ENCODE measurements around the gene ZNF106. TPM values are rescaled to one million over a fixed set of nuclear protein-coding genes. Genes with fewer than 3 reads are reported as not detected.

Gene ZNF106
- total RNA-seq, 1 experiment from 2014 or later: 102 TPM

DNA sequence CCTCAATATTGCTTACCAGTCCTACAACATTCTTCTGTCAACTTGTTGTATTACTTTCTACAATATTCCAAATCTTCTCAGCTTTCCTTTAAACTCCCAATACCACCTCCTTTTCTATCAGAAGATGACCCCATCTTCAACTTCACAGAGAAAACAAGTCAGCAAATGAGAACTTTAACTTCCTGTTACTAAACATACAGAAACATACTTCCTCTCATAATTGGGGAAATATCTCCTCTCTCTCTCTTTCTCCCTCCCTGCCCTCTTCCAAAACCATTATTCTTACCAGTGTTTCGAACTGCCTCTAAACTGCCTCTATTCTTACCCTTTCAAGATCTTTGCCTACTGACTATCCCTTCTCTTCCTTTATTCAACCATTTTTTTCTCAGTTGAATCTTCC is 2.7 kb upstream of the ZNF106 start:
- Histone ChIP-seq H3K27me3 (replicated peaks; ENCODE audit: insufficient read depth, low read depth, low read length, poor library complexity) (no peaks in the 10 kb centered on the region), H3K9me3 (ENCODE audit: low read depth, low read length, poor library complexity, severe bottlenecking) (no peaks in the 10 kb centered on the region), H3K4me3 (ENCODE audit: low read depth, low read length, poor library complexity, severe bottlenecking) (no peak overlapping the region), H3K36me3 (ENCODE audit: insufficient read depth, low read length, poor library complexity, severe bottlenecking) (peaks cover 4% of the 10 kb centered on the region), H3K27ac (ENCODE audit: low read depth, low read length, poor library complexity, severe bottlenecking) (peak overlapping the region; percentile 89), H3K4me1 (ENCODE audit: insufficient read depth, low read length, poor library complexity, severe bottlenecking) (peaks cover 11% of the 10 kb centered on the region)
- no TSS peak for BruUV-seq (replicated peaks)
- ChIA-PET CTCF (no interaction called here), POLR2A (ENCODE audit: low non-redundant PET) (no interaction called here)
- intact Hi-C loops (cut with micrococcal nuclease; ENCODE audit: unreplicated experiment): loop anchor here (10.0 kb wide), 1 partner anchor 161 kb away; no protein-coding TSS in a partner anchor
- no peak for DNase-seq (ENCODE audit: low spot score)
- no peak for TF ChIP-seq EZH2 (IDR thresholded peaks at IDR 0.05; ENCODE audit: borderline replicate concordance, low read depth, low read length, poor library complexity, severe bottlenecking)
- TF ChIP-seq, protein P1, sequence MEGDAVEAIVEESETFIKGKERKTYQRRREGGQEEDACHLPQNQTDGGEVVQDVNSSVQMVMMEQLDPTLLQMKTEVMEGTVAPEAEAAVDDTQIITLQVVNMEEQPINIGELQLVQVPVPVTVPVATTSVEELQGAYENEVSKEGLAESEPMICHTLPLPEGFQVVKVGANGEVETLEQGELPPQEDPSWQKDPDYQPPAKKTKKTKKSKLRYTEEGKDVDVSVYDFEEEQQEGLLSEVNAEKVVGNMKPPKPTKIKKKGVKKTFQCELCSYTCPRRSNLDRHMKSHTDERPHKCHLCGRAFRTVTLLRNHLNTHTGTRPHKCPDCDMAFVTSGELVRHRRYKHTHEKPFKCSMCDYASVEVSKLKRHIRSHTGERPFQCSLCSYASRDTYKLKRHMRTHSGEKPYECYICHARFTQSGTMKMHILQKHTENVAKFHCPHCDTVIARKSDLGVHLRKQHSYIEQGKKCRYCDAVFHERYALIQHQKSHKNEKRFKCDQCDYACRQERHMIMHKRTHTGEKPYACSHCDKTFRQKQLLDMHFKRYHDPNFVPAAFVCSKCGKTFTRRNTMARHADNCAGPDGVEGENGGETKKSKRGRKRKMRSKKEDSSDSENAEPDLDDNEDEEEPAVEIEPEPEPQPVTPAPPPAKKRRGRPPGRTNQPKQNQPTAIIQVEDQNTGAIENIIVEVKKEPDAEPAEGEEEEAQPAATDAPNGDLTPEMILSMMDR (conservative IDR thresholded peaks at IDR 0.05; ENCODE audit: low read depth, low read length): no peak

DNA sequence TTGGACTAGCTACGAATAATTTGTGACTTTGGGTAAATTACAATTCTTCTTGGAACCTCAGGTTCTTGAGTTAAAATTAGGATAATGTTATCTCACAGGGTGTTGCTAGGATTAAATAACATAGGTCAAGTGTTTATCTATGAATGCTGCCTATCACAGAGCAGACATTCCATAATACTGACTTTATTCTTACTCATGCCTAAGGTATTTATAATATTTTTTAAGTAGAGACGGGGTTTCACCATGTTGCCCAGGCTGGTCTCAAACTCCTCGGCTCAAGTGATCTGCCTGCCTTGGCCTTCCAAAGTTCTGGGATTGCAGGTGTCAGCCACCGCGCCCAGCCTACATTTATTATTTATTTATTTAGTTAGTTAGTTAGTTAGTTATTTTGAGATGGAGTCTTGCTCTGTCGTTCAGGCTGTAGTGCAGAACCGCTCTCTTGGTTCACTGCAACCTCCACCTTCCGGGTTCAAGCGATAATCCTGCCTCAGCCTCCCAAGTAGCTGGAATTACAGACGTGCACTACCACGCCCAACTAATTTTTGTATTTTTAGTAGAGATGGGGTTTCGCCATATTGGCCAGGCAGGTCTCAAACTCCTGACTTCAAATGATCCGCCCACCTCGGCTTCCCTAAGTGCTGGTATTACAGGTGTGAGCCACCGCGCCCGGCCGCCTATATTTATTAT is 741 bp upstream of the ZNF106 start:
- no peaks in the 10 kb centered on the region for H3K9me3 ChIP-seq (ENCODE audit: low read depth, low read length, poor library complexity, severe bottlenecking)
- no peaks in the 10 kb centered on the region for H3K36me3 ChIP-seq (ENCODE audit: insufficient read depth, low read length, poor library complexity, severe bottlenecking)
- TF ChIP-seq EZH2 (IDR thresholded peaks at IDR 0.05; ENCODE audit: borderline replicate concordance, low read depth, low read length, poor library complexity, severe bottlenecking): no peak
- TF ChIP-seq, protein P1 (conservative IDR thresholded peaks at IDR 0.05; ENCODE audit: low read depth, low read length): no peak
- TSS peak; percentile 79 for BruUV-seq (replicated peaks)
- H3K4me3 ChIP-seq (ENCODE audit: low read depth, low read length, poor library complexity, severe bottlenecking): peak overlapping the region; percentile 82
- no peaks in the 10 kb centered on the region for H3K27me3 ChIP-seq (replicated peaks; ENCODE audit: insufficient read depth, low read depth, low read length, poor library complexity)
- ChIA-PET POLR2A (ENCODE audit: low non-redundant PET) (no interaction called here), CTCF (no interaction called here)
- no peak for DNase-seq (ENCODE audit: low spot score)
- intact Hi-C loops (cut with micrococcal nuclease; ENCODE audit: unreplicated experiment): loop anchor here (10.0 kb wide), 1 partner anchor 163 kb away; no protein-coding TSS in a partner anchor
- peak overlapping the region; percentile 95 for H3K27ac ChIP-seq (ENCODE audit: low read depth, low read length, poor library complexity, severe bottlenecking)
- peaks cover 8% of the 10 kb centered on the region for H3K4me1 ChIP-seq (ENCODE audit: insufficient read depth, low read length, poor library complexity, severe bottlenecking)

DNA sequence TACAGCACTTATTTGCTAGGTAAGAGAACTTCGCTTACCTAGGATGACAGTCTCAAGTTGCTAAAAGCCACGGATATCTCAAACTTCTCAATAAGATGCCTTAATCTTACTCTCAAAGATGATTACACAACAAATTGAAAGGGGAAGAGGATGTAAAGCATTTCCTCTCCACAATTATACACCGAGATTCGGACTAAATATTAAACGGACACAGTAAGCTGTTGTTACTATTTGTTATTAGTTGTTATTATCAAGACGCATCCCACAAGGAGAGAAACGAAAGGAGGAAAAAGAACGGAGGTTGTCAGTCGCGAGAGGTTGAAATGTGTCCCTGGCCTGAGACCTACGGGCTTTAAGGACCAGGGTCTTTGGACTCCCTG is 660 bp downstream of the ZNF106 start:
- ChIA-PET POLR2A (ENCODE audit: low non-redundant PET) (no interaction called here), CTCF (no interaction called here)
- Histone ChIP-seq H3K27me3 (replicated peaks; ENCODE audit: insufficient read depth, low read depth, low read length, poor library complexity) (no peaks in the 10 kb centered on the region), H3K4me1 (ENCODE audit: insufficient read depth, low read length, poor library complexity, severe bottlenecking) (peaks cover 4% of the 10 kb centered on the region), H3K27ac (ENCODE audit: low read depth, low read length, poor library complexity, severe bottlenecking) (peak overlapping the region; percentile 95), H3K4me3 (ENCODE audit: low read depth, low read length, poor library complexity, severe bottlenecking) (peak overlapping the region; percentile 82), H3K36me3 (ENCODE audit: insufficient read depth, low read length, poor library complexity, severe bottlenecking) (no peaks in the 10 kb centered on the region), H3K9me3 (ENCODE audit: low read depth, low read length, poor library complexity, severe bottlenecking) (no peaks in the 10 kb centered on the region)
- DNase-seq (ENCODE audit: low spot score): peak; percentile 11
- BruUV-seq (replicated peaks): TSS peak; percentile 60
- TF ChIP-seq, protein P1 (conservative IDR thresholded peaks at IDR 0.05; ENCODE audit: low read depth, low read length): no peak
- no peak for TF ChIP-seq EZH2 (IDR thresholded peaks at IDR 0.05; ENCODE audit: borderline replicate concordance, low read depth, low read length, poor library complexity, severe bottlenecking)
- intact Hi-C loops (cut with micrococcal nuclease; ENCODE audit: unreplicated experiment): loop anchor here (10.0 kb wide), 1 partner anchor 165 kb away; no protein-coding TSS in a partner anchor
